Astrocyte (in vitro differentiated cells and primary cell): ENCODE results near the gene ALDH2. TPM values are rescaled to one million over a fixed set of nuclear protein-coding genes. Genes with fewer than 3 reads are reported as not detected.

Experiments
- DNase-seq: peaks from one replicate; pipeline ENCODE4 v3.0.0-alpha.2; 2010; ENCODE audit warnings: low read depth
- FAIRE-seq: peaks from 2 replicates; lab custom pipeline; 2011; peaks lifted over from hg19 to GRCh38; lab: Jason Lieb, UNC
- H2AFZ ChIP-seq: 2 replicates; pipeline ENCODE4 v1.6.0; 2012; ENCODE audit warnings: low read depth, low read length, inconsistent platforms
- H3K27ac ChIP-seq: 2 replicates; pipeline ENCODE4 v1.5.1; 2011; ENCODE audit warnings: low read depth, low read length, inconsistent platforms
- H3K27me3 ChIP-seq: 2 replicates; pipeline ENCODE4 v1.6.0; 2011; ENCODE audit warnings: low read length, inconsistent platforms; ENCODE audit not compliant: insufficient read depth
- H3K36me3 ChIP-seq: 2 replicates; pipeline ENCODE4 v1.5.1; 2011; ENCODE audit warnings: low read length, inconsistent platforms; ENCODE audit not compliant: insufficient read depth
- H3K4me1 ChIP-seq: 2 replicates; pipeline ENCODE4 v1.5.1; 2011; ENCODE audit warnings: low read length, inconsistent platforms; ENCODE audit not compliant: insufficient read depth
- H3K4me2 ChIP-seq: 2 replicates; pipeline ENCODE4 v1.6.0; 2012; ENCODE audit warnings: low read length, inconsistent platforms
- H3K4me3 ChIP-seq: 2 replicates; pipeline ENCODE4 v1.5.1; 2011; ENCODE audit warnings: low read depth, mild to moderate bottlenecking, low read length, inconsistent platforms; ENCODE audit not compliant: insufficient read depth
- H3K79me2 ChIP-seq: 2 replicates; pipeline ENCODE4 v1.6.0; 2012; ENCODE audit warnings: mild to moderate bottlenecking, low read length, inconsistent platforms; ENCODE audit not compliant: insufficient read depth
- H3K9ac ChIP-seq: 2 replicates; pipeline ENCODE4 v1.6.0; 2012; ENCODE audit warnings: mild to moderate bottlenecking, low read length, inconsistent platforms
- H3K9me3 ChIP-seq: 2 replicates; pipeline ENCODE4 v1.5.1; 2012; ENCODE audit warnings: low read depth, mild to moderate bottlenecking, low read length, inconsistent platforms; ENCODE audit not compliant: insufficient read depth
- H4K20me1 ChIP-seq: 2 replicates; pipeline ENCODE4 v1.6.0; 2012; ENCODE audit warnings: low read length, inconsistent platforms; ENCODE audit not compliant: insufficient read depth
- H3K27ac Mint-ChIP-seq: one replicate; pipeline ENCODE4 v1.8.0; 2021; ENCODE audit warnings: mild to moderate bottlenecking, mixed read lengths; ENCODE audit not compliant: unreplicated experiment
- H3K27me3 Mint-ChIP-seq: one replicate; pipeline ENCODE4 v1.8.0; 2021; ENCODE audit warnings: low read depth, mixed read lengths; ENCODE audit not compliant: unreplicated experiment
- H3K36me3 Mint-ChIP-seq: one replicate; pipeline ENCODE4 v1.8.0; 2021; ENCODE audit warnings: low read depth, mixed read lengths; ENCODE audit not compliant: unreplicated experiment
- H3K4me1 Mint-ChIP-seq: one replicate; pipeline ENCODE4 v1.8.0; 2021; ENCODE audit warnings: low read depth, mixed read lengths; ENCODE audit not compliant: unreplicated experiment
- H3K4me3 Mint-ChIP-seq: one replicate; pipeline ENCODE4 v1.8.0; 2021; ENCODE audit warnings: mild to moderate bottlenecking, moderate library complexity, mixed read lengths; ENCODE audit not compliant: unreplicated experiment
- H3K9me3 Mint-ChIP-seq: one replicate; pipeline ENCODE4 v1.8.0; 2021; ENCODE audit warnings: mild to moderate bottlenecking, mixed read lengths; ENCODE audit not compliant: unreplicated experiment
- CTCF ChIP-seq: IDR thresholded peaks from 2 replicates; pipeline ENCODE4 v1.5.1; 2011; ENCODE audit warnings: low read depth, mild to moderate bottlenecking, inconsistent platforms, low read length, moderate library complexity; ENCODE audit not compliant: insufficient read depth
- EZH2 ChIP-seq: IDR thresholded peaks from 2 replicates; pipeline ENCODE4 v1.6.1; 2012; ENCODE audit warnings: mild to moderate bottlenecking, low read length, inconsistent platforms; ENCODE audit not compliant: insufficient read depth
- microRNA-seq: library from miRNA; unstranded; fragments of <30 nt; microRNA quantifications from one replicate; pipeline ENCODE4 v1.2.0, GENCODE V29; 2020
- total RNA-seq: library from RNA; stranded (reverse); gene quantifications from 2 replicates; pipeline ENCODE4 v1.2.1, GENCODE V29; 2021

The ALDH2 gene
- total RNA-seq, 1 donor from 2014 or later = 82.0 TPM

- Histone ChIP-seq H3K79me2 (peaks cover 54% of the 10 kb centered on the region), H3K27me3 (no peaks in the 10 kb centered on the region), H3K4me3 (no peak overlapping the region), H3K4me2 (no peak overlapping the region), H4K20me1 (peaks cover 52% of the 10 kb centered on the region), H3K9me3 (no peaks in the 10 kb centered on the region), H3K9ac (no peak overlapping the region), H2AFZ (no peak overlapping the region), H3K36me3 (peaks cover 37% of the 10 kb centered on the region), H3K4me1 (no peaks in the 10 kb centered on the region), H3K27ac (no peak overlapping the region)
- TF ChIP-seq CTCF (no peak), EZH2 (no peak)
- Mint-ChIP-seq H3K4me1 (peaks cover 5% of the 10 kb centered on the region), H3K36me3 (peaks cover 15% of the 10 kb centered on the region), H3K4me3 (no peak overlapping the region), H3K9me3 (no peaks in the 10 kb centered on the region), H3K27me3 (no peaks in the 10 kb centered on the region), H3K27ac (no peak overlapping the region)
- DNase-seq (no peak), FAIRE-seq (no peak)
Observed at GRCh38 chr12:111864913-111865312, 98.2 kb downstream of the ALDH2 start.

Small RNA genes lying within 50 kb of the gene (microRNA-seq; reads per million reads assigned to microRNA genes)
- gene MIR6761 = not detected

Other genes with a start within 250 kb of the ALDH2 start
- 58.0 and 63.0 TPM in 2 replicates for gene ATXN2, start 167.6 kb upstream of the ALDH2 start, total RNA-seq
- 24.8 and 26.3 TPM in 2 replicates for gene BRAP, start 81.0 kb upstream of the ALDH2 start, total RNA-seq
- gene ACAD10, start 80.9 kb upstream of the ALDH2 start, total RNA-seq = 16.9 and 18.7 TPM in 2 replicates
- gene MAPKAPK5, start 75.3 kb downstream of the ALDH2 start, total RNA-seq = 39.4 and 42.6 TPM in 2 replicates
- 7.5 TPM in 2 replicates for gene TMEM116, start 246.2 kb downstream of the ALDH2 start, total RNA-seq
- 93.8 and 96.7 TPM in 2 replicates for gene ERP29, start 246.5 kb downstream of the ALDH2 start, total RNA-seq